HS-27A (cell line): ENCODE results near the gene ANK3.
A peak's percentile ranks its signal among the peaks of the same experiment; 100 is the strongest.

Experiments used
- DNase-seq: peaks from one replicate; pipeline ENCODE4 v3.0.0-alpha.2; 2012; ENCODE audit warnings: low read depth, missing footprints

The ANK3 gene

GRCh38 chr10:60139290-60139689, 250.4 kb downstream of the ANK3 start:
- DNase-seq: no peak

GRCh38 chr10:60138842-60139241, 250.8 kb downstream of the ANK3 start:
- no peak for DNase-seq

GRCh38 chr10:60138026-60138425, 251.6 kb downstream of the ANK3 start:
- no peak for DNase-seq

- DNase-seq: no peak
These were observed 252.2 kb downstream of the ANK3 start for GRCh38 chr10:60137292-60137992.

GRCh38 chr10:60135020-60135419, 254.7 kb downstream of the ANK3 start:
- DNase-seq: no peak

GRCh38 chr10:60134548-60134947, 255.1 kb downstream of the ANK3 start:
- no peak for DNase-seq

GRCh38 chr10:60130130-60130579, 259.5 kb downstream of the ANK3 start:
- no peak for DNase-seq

- DNase-seq: no peak
These were observed 263.8 kb downstream of the ANK3 start for GRCh38 chr10:60125895-60126294.

- no peak for DNase-seq
These were observed 265.1 kb downstream of the ANK3 start for GRCh38 chr10:60124536-60124935.

GRCh38 chr10:60123668-60124067, 266.0 kb downstream of the ANK3 start:
- no peak for DNase-seq

GRCh38 chr10:60123172-60123571, 266.5 kb downstream of the ANK3 start:
- peak; percentile 22 for DNase-seq

- DNase-seq: no peak
These were observed 267.5 kb downstream of the ANK3 start for GRCh38 chr10:60122190-60122589.

- DNase-seq: peak; percentile 15
These were observed 274.7 kb downstream of the ANK3 start for GRCh38 chr10:60114765-60115586.

- no peak for DNase-seq
These were observed 278.9 kb downstream of the ANK3 start for GRCh38 chr10:60110739-60111138.

- no peak for DNase-seq
These were observed 282.2 kb downstream of the ANK3 start for GRCh38 chr10:60107308-60107976.

- no peak for DNase-seq
These were observed 284.4 kb downstream of the ANK3 start for GRCh38 chr10:60105295-60105695.

- no peak for DNase-seq
These were observed 287.9 kb downstream of the ANK3 start for GRCh38 chr10:60101821-60102220.

- no peak for DNase-seq
These were observed 289.5 kb downstream of the ANK3 start for GRCh38 chr10:60099998-60100747.

- DNase-seq: no peak
These were observed 290.7 kb downstream of the ANK3 start for GRCh38 chr10:60098677-60099601.

- DNase-seq: no peak
These were observed 292.7 kb downstream of the ANK3 start for GRCh38 chr10:60096761-60097513.
